22Rv1 (cell line): ENCODE data around the gene TGFB1I1.
"Not testable (repeated sequence)": the region's sequence is repeated elsewhere in the genome, so short reads cannot be mapped to it uniquely, and the experiment has no call there.

Source experiments
- H3K27ac ChIP-seq: fragments of 450-650 bp; 2 replicates; pipeline ENCODE4 v1.5.1; 2017
- CTCF ChIP-seq: fragments of 450-650 bp; IDR thresholded peaks from 2 replicates; pipeline ENCODE4 v1.5.1; 2017; ENCODE audit warnings: mild to moderate bottlenecking
- ZFX ChIP-seq: fragments of 450-650 bp; IDR thresholded peaks from 2 replicates; pipeline ENCODE4 v1.6.1; 2017; ENCODE audit warnings: antibody characterized with exemption, borderline replicate concordance

The TGFB1I1 gene

GRCh38 chr16:31480851-31481536, 9.0 kb downstream of the TGFB1I1 start:
- no peak overlapping the region for H3K27ac ChIP-seq
- TF ChIP-seq CTCF (no peak), ZFX (no peak)

- TF ChIP-seq CTCF: no peak
- TF ChIP-seq ZFX: no peak
- H3K27ac ChIP-seq: no peak within 1 kb of the TSS
Measured at GRCh38 chr16:31483081-31483480, 11.1 kb downstream of the TGFB1I1 start, which contains the start of gene SLC5A2. Gene SLC5A2, plus strand, starts transcription at chr16:31483123. Its CDS starts 14 bp downstream, at chr16:31483137.

- H3K27ac ChIP-seq: not testable (repeated sequence)
Measured at GRCh38 chr16:31484048-31484447, 12.1 kb downstream of the TGFB1I1 start.

- H3K27ac ChIP-seq: no peak overlapping the region
Measured at GRCh38 chr16:31484491-31485171, 12.7 kb downstream of the TGFB1I1 start.

GRCh38 chr16:31485571-31485970, 13.6 kb downstream of the TGFB1I1 start:
- no peak overlapping the region for H3K27ac ChIP-seq
- TF ChIP-seq CTCF: no peak
- TF ChIP-seq ZFX: no peak

More at GRCh38 chr16:31484491-31485171, 12.7 kb downstream of the TGFB1I1 start:
- no peak for TF ChIP-seq ZFX
- no peak for TF ChIP-seq CTCF

- no peak for TF ChIP-seq CTCF
- TF ChIP-seq ZFX: no peak
- H3K27ac ChIP-seq: no peak overlapping the region
Measured at GRCh38 chr16:31486045-31486444, 14.1 kb downstream of the TGFB1I1 start.

GRCh38 chr16:31487071-31487719, 15.2 kb downstream of the TGFB1I1 start:
- no peak overlapping the region for H3K27ac ChIP-seq
- no peak for TF ChIP-seq ZFX
- TF ChIP-seq CTCF: no peak
